Neuronal stem cell (in vitro differentiated cells): ENCODE results near the gene LCE4A. TPM values are rescaled to one million over a fixed set of nuclear protein-coding genes. Genes with fewer than 3 reads are reported as not detected.
"Not testable (repeated sequence)": the region's sequence is repeated elsewhere in the genome, so short reads cannot be mapped to it uniquely, and the experiment has no call there.

Experiments used
- DNase-seq: peaks from one replicate; pipeline ENCODE4 v3.0.0-alpha.2; 2013; ENCODE audit warnings: low spot score
- H2AFZ ChIP-seq: one replicate; pipeline ENCODE4 v1.6.1; 2013; ENCODE audit warnings: mild to moderate bottlenecking, low read length, inconsistent platforms
- H2AK5ac ChIP-seq: 2 replicates; pipeline ENCODE4 v1.6.1; 2013; ENCODE audit warnings: low read depth, mild to moderate bottlenecking, inconsistent platforms, low read length, moderate library complexity, mixed read lengths
- H2BK120ac ChIP-seq: 2 replicates; pipeline ENCODE4 v1.6.1; 2013; ENCODE audit warnings: low read depth, mild to moderate bottlenecking, inconsistent platforms, low read length, moderate library complexity, mixed read lengths
- H2BK12ac ChIP-seq: one replicate; pipeline ENCODE4 v1.6.1; 2013; ENCODE audit warnings: low read length, inconsistent platforms
- H2BK15ac ChIP-seq: 2 replicates; pipeline ENCODE4 v1.6.1; 2013; ENCODE audit warnings: mild to moderate bottlenecking, low read length, inconsistent platforms, mixed read lengths
- H2BK5ac ChIP-seq: one replicate; pipeline ENCODE4 v1.6.1; 2013; ENCODE audit warnings: inconsistent platforms, mild to moderate bottlenecking, low read length, moderate library complexity
- H3K14ac ChIP-seq: one replicate; pipeline ENCODE4 v1.6.1; 2013; ENCODE audit warnings: low read length, inconsistent platforms
- H3K18ac ChIP-seq: 2 replicates; pipeline ENCODE4 v1.6.1; 2013; ENCODE audit warnings: low read length, inconsistent platforms
- H3K23ac ChIP-seq: 2 replicates; pipeline ENCODE4 v1.6.1; 2013; ENCODE audit warnings: low read depth, mild to moderate bottlenecking, mixed read lengths, low read length, inconsistent platforms; ENCODE audit not compliant: poor library complexity
- H3K27ac ChIP-seq: replicated peaks from 3 replicates; pipeline ENCODE4 v1.5.1; 2013; ENCODE audit warnings: low read length, inconsistent platforms
- H3K27me3 ChIP-seq, 3 experiments: 2 replicates each; pipeline ENCODE4 v1.6.1; 2013; ENCODE audit warnings: low read length in 3 of 3, mild to moderate bottlenecking in 2 of 3, inconsistent platforms in 1 of 3, low read depth in 1 of 3, mixed read lengths in 1 of 3, moderate library complexity in 1 of 3; ENCODE audit not compliant: control insufficient read depth in 3 of 3, insufficient read depth in 3 of 3
- H3K36me3 ChIP-seq, 2 donors: replicated peaks in 1 of 2; 2 replicates each; pipeline ENCODE4 v1.6.1; 2013; ENCODE audit warnings: low read length in 2 of 2; ENCODE audit not compliant: control insufficient read depth in 2 of 2, insufficient read depth in 2 of 2
- H3K4ac ChIP-seq: 2 replicates; pipeline ENCODE4 v1.6.1; 2013; ENCODE audit warnings: inconsistent platforms, mild to moderate bottlenecking, low read length, moderate library complexity
- H3K4me1 ChIP-seq, 2 donors: 1 replicate in 1 of 2; 2 replicates in 1 of 2; pipeline ENCODE4 v1.6.1; 2013; ENCODE audit warnings: low read length in 2 of 2, low read depth in 1 of 2; ENCODE audit not compliant: control insufficient read depth in 2 of 2, insufficient read depth in 1 of 2
- H3K4me2 ChIP-seq: one replicate; pipeline ENCODE4 v1.6.1; 2013; ENCODE audit warnings: mild to moderate bottlenecking, low read length, inconsistent platforms; ENCODE audit not compliant: insufficient read depth, poor library complexity, severe bottlenecking
- H3K4me3 ChIP-seq, 2 donors: 2 replicates each; pipeline ENCODE4 v1.5.1; 2013; ENCODE audit warnings: low read length in 2 of 2, mild to moderate bottlenecking in 2 of 2, inconsistent platforms in 1 of 2, moderate library complexity in 1 of 2
- H3K79me1 ChIP-seq: one replicate; pipeline ENCODE4 v1.6.1; 2013; ENCODE audit warnings: low read depth, mild to moderate bottlenecking, inconsistent platforms, low read length, moderate library complexity
- H3K9ac ChIP-seq: one replicate; pipeline ENCODE4 v1.6.1; 2013; ENCODE audit warnings: mild to moderate bottlenecking, low read depth, low read length, inconsistent platforms; ENCODE audit not compliant: poor library complexity
- H3K9me3 ChIP-seq, 2 donors: replicated peaks in 1 of 2; 2 replicates each; pipeline versions ENCODE3 to v1.6.1; 2013; ENCODE audit warnings: low read length in 2 of 2, mild to moderate bottlenecking in 2 of 2, inconsistent platforms in 1 of 2, low read depth in 1 of 2, mixed read lengths in 1 of 2, moderate library complexity in 1 of 2; ENCODE audit not compliant: control insufficient read depth in 2 of 2, insufficient read depth in 1 of 2
- H4K8ac ChIP-seq: one replicate; pipeline ENCODE4 v1.6.1; 2013; ENCODE audit warnings: low read depth, mild to moderate bottlenecking, inconsistent platforms, low read length, moderate library complexity
- H4K91ac ChIP-seq: one replicate; pipeline ENCODE4 v1.6.1; 2013; ENCODE audit warnings: low read length, low read depth, mild to moderate bottlenecking, inconsistent platforms; ENCODE audit not compliant: poor library complexity
- WGBS, 2 donors: extraction: QIAGEN DNeasy Blood & Tissue Kit; methylation state at CpG; one replicate each; pipeline ENCODE4 v1.1.7; 2013; ENCODE audit warnings: missing lambda C conversion rate in 2 of 2, mixed read lengths in 1 of 2; ENCODE audit not compliant: insufficient read length in 2 of 2, insufficient replicate concordance in 1 of 2; ENCODE audit errors: extremely low coverage in 2 of 2; 5-methylcytosine and 5-hydroxymethylcytosine counted together
- polyA plus RNA-seq, 2 experiments: library from polyadenylated mRNA; stranded (reverse); fragments of 200-250 nt; gene quantifications; one replicate each; pipeline ENCODE4 v1.2.3, GENCODE V29; 2013

The LCE4A gene
- not detected for polyA plus RNA-seq (2013, experiment 1 of 2)
- not detected for polyA plus RNA-seq (2013, experiment 2 of 2)

- H3K18ac ChIP-seq: no peak within 1 kb of the TSS
- no peak within 1 kb of the TSS for H3K4me2 ChIP-seq
- H2BK12ac ChIP-seq: no peak within 1 kb of the TSS
- H2AFZ ChIP-seq: no peak within 1 kb of the TSS
- no peak for DNase-seq
- no peak within 1 kb of the TSS for H3K4ac ChIP-seq
- H3K27me3 ChIP-seq: peaks cover 0 to 1% (median 0%) of the 10 kb centered on the region in 3 experiments
- no peak within 1 kb of the TSS for H3K27ac ChIP-seq
- H3K9me3 ChIP-seq: peaks cover 0 to 33% of the 10 kb centered on the region in 2 donors
- no peak within 1 kb of the TSS for H3K4me3 ChIP-seq
- H3K9ac ChIP-seq: no peak within 1 kb of the TSS
- H3K14ac ChIP-seq: no peak within 1 kb of the TSS
- no peaks in the 10 kb centered on the region for H3K4me1 ChIP-seq
- no peak within 1 kb of the TSS for H2AK5ac ChIP-seq
- H3K23ac ChIP-seq: no peak within 1 kb of the TSS
- H2BK15ac ChIP-seq: no peak within 1 kb of the TSS
- H3K36me3 ChIP-seq: no peaks in the 10 kb centered on the region
- WGBS, 2 donors: no CpG with 5 or more reads among the region's 2 CpGs
- no peak within 1 kb of the TSS for H2BK5ac ChIP-seq
- no peak within 1 kb of the TSS for H2BK120ac ChIP-seq
- no peak within 1 kb of the TSS for H4K8ac ChIP-seq
- no peaks in the 10 kb centered on the region for H3K79me1 ChIP-seq
- H4K91ac ChIP-seq: no peak within 1 kb of the TSS
Observed at GRCh38 chr1:152707860-152708259, at the start of gene LCE4A. LCE4A (plus strand) TSS chr1:152708160; CDS start chr1:152709076, 916 bp downstream.

- Histone ChIP-seq H2AFZ (no peak overlapping the region), H3K36me3 (no peaks in the 10 kb centered on the region), H2BK12ac (no peak overlapping the region), H4K8ac (no peak overlapping the region), H3K14ac (no peak overlapping the region), H3K4me2 (no peak overlapping the region), H3K27me3 (no peaks in the 10 kb centered on the region), H3K79me1 (no peaks in the 10 kb centered on the region), H3K4me3 (peak overlapping the region in 1 of 2 donors; percentile 43), H2BK15ac (no peak overlapping the region), H3K9ac (no peak overlapping the region), H3K4me1 (no peaks in the 10 kb centered on the region), H4K91ac (no peak overlapping the region), H3K27ac (no peak overlapping the region), H3K23ac (no peak overlapping the region), H2AK5ac (no peak overlapping the region), H3K18ac (no peak overlapping the region), H3K9me3 (peaks cover 0 to 27% of the 10 kb centered on the region in 2 donors), H2BK5ac (no peak overlapping the region), H2BK120ac (no peak overlapping the region), H3K4ac (no peak overlapping the region)
- no peak for DNase-seq
- no CpG with 5 or more reads among the region's 3 CpGs for WGBS, 2 donors
Observed at GRCh38 chr1:152658649-152659048, 49.3 kb upstream of the LCE4A start.

- Histone ChIP-seq H4K91ac (no peak within 1 kb of the TSS), H4K8ac (no peak within 1 kb of the TSS), H3K79me1 (no peaks in the 10 kb centered on the region), H3K23ac (no peak within 1 kb of the TSS), H3K14ac (no peak within 1 kb of the TSS), H3K36me3 (no peaks in the 10 kb centered on the region), H3K4me1 (no peaks in the 10 kb centered on the region), H3K18ac (no peak within 1 kb of the TSS), H3K27me3 (no peaks in the 10 kb centered on the region), H2AK5ac (no peak within 1 kb of the TSS), H2BK5ac (no peak within 1 kb of the TSS), H2BK15ac (no peak within 1 kb of the TSS), H3K27ac (no peak within 1 kb of the TSS), H2BK120ac (no peak within 1 kb of the TSS), H2AFZ (no peak within 1 kb of the TSS), H3K4ac (no peak within 1 kb of the TSS), H2BK12ac (no peak within 1 kb of the TSS), H3K4me3 (no peak within 1 kb of the TSS), H3K4me2 (no peak within 1 kb of the TSS), H3K9me3 (peaks cover 0 to 31% of the 10 kb centered on the region in 2 donors), H3K9ac (no peak within 1 kb of the TSS)
- DNase-seq: no peak
- WGBS, 2 donors: no CpG with 5 or more reads among the region's 3 CpGs
Observed at GRCh38 chr1:152663098-152663497, 44.9 kb upstream of the LCE4A start, which contains the start of gene LCE2D. LCE2D (plus strand) TSS chr1:152663380; CDS start chr1:152664106, 726 bp downstream.

- H3K79me1 ChIP-seq, H3K27ac ChIP-seq, H3K18ac ChIP-seq, H2BK5ac ChIP-seq, H2BK120ac ChIP-seq, H3K4me1 ChIP-seq, H3K23ac ChIP-seq, H3K9ac ChIP-seq, H3K4me2 ChIP-seq, H4K8ac ChIP-seq, H3K4me3 ChIP-seq, H4K91ac ChIP-seq, H3K14ac ChIP-seq, H3K27me3 ChIP-seq, H2AFZ ChIP-seq, H2AK5ac ChIP-seq, DNase-seq, H3K36me3 ChIP-seq, H2BK12ac ChIP-seq, H3K4ac ChIP-seq, H2BK15ac ChIP-seq: not testable (repeated sequence)
- peaks cover 0 to 28% of the 10 kb centered on the region in 2 donors for H3K9me3 ChIP-seq
- WGBS, 2 donors: no CpG with 5 or more reads among the region's 1 CpG
Observed at GRCh38 chr1:152666171-152666570, 41.8 kb upstream of the LCE4A start.
